ENCODE measurements around the gene DPP10. TPM values are rescaled to one million over a fixed set of nuclear protein-coding genes. Genes with fewer than 3 reads are reported as not detected.

DPP10 gene
- total and polyA plus RNA-seq, 8 donors, result 1.1 to 8.2 (median 5.8) TPM

- intact Hi-C loops (cut with DNase I), result no loop called here
- Histone ChIP-seq H3K36me3 (no peaks in the 10 kb centered on the region), H3K27me3 (peaks cover 0 to 10% (median 0%) of the 10 kb centered on the region in 4 donors), H3K4me1 (no peaks in the 10 kb centered on the region), H3K27ac (no peak overlapping the region), H3K9me3 (no peaks in the 10 kb centered on the region), H3K4me3 (no peak overlapping the region)
- DNase-seq (no peak), FAIRE-seq (no peak), ATAC-seq (no peak)
- WGBS, 2 donors, result 62 to 78% methylated on average over 4 of the region's 4 CpGs
- no peak for TF ChIP-seq CTCF (IDR thresholded peaks at IDR 0.05)
Measured at GRCh38 chr2:114651933-114652332, 209.5 kb downstream of the DPP10 start.

GRCh38 chr2:114659880-114660279, 217.4 kb downstream of the DPP10 start:
- Histone ChIP-seq H3K4me1 (no peaks in the 10 kb centered on the region), H3K27ac (no peak overlapping the region), H3K4me3 (no peak overlapping the region), H3K9me3 (no peaks in the 10 kb centered on the region), H3K36me3 (no peaks in the 10 kb centered on the region), H3K27me3 (peaks cover 0 to 14% (median 0%) of the 10 kb centered on the region in 4 donors)
- 62 to 66% methylated on average over 2 of the region's 2 CpGs for WGBS, 2 donors
- ATAC-seq (no peak), DNase-seq (no peak), FAIRE-seq (no peak)
- intact Hi-C loops (cut with DNase I), result no loop called here
- TF ChIP-seq CTCF (IDR thresholded peaks at IDR 0.05), result no peak

GRCh38 chr2:114661971-114662939, 219.8 kb downstream of the DPP10 start:
- no peaks in the 10 kb centered on the region for H3K9me3 ChIP-seq
- H3K4me1 ChIP-seq, result no peaks in the 10 kb centered on the region
- peak overlapping the region; percentile 31 to 73 (median 46) for H3K4me3 ChIP-seq
- WGBS, 2 donors, result 15 to 19% methylated on average over 67 of the region's 67 CpGs
- no peak for TF ChIP-seq CTCF (IDR thresholded peaks at IDR 0.05)
- DNase-seq, result peak; percentile 3 to 70 (median 24)
- H3K36me3 ChIP-seq, result no peaks in the 10 kb centered on the region
- H3K27me3 ChIP-seq, result peaks cover 0 to 8% (median 0%) of the 10 kb centered on the region in 4 donors
- intact Hi-C loops (cut with DNase I), result no loop called here
- H3K27ac ChIP-seq, result no peak overlapping the region
- peak; percentile 58 to 90 (median 83) for ATAC-seq
- no peak for FAIRE-seq

GRCh38 chr2:114668415-114668814, 226.0 kb downstream of the DPP10 start:
- intact Hi-C loops (cut with DNase I), result no loop called here
- H3K36me3 ChIP-seq, result no peaks in the 10 kb centered on the region
- no peaks in the 10 kb centered on the region for H3K9me3 ChIP-seq
- ATAC-seq (no peak), DNase-seq (no peak), FAIRE-seq (no peak)
- no peaks in the 10 kb centered on the region for H3K4me1 ChIP-seq
- H3K4me3 ChIP-seq, result no peak overlapping the region
- no peak for TF ChIP-seq CTCF (IDR thresholded peaks at IDR 0.05)
- no peak overlapping the region for H3K27ac ChIP-seq
- peaks cover 0 to 9% (median 0%) of the 10 kb centered on the region in 4 donors for H3K27me3 ChIP-seq

GRCh38 chr2:114683251-114683650, 240.8 kb downstream of the DPP10 start:
- no peaks in the 10 kb centered on the region for H3K36me3 ChIP-seq
- ATAC-seq (no peak), FAIRE-seq (no peak), DNase-seq (no peak)
- 88 to 90% methylated on average over 1 of the region's 1 CpG for WGBS, 2 donors
- no peaks in the 10 kb centered on the region for H3K9me3 ChIP-seq
- intact Hi-C loops (cut with DNase I), result no loop called here
- no peak overlapping the region for H3K27ac ChIP-seq
- TF ChIP-seq CTCF (IDR thresholded peaks at IDR 0.05), result no peak
- H3K27me3 ChIP-seq, result peaks cover 0 to 8% (median 0%) of the 10 kb centered on the region in 4 donors
- no peak overlapping the region for H3K4me3 ChIP-seq
- H3K4me1 ChIP-seq, result no peaks in the 10 kb centered on the region
